Lung (tissue), 12 donors: Measurements from ENCODE around the gene GADD45G. TPM values are rescaled to one million over a fixed set of nuclear protein-coding genes. Genes with fewer than 3 reads are reported as not detected.

ENCODE experiments used
- ATAC-seq: fragments of 200-7000 bp; cut with Tn5 transposase; one replicate; pipeline ENCODE4 v1.9.1; 2020; ENCODE audit warnings: moderate number of reproducible peaks; ENCODE audit not compliant: insufficient read depth, low FRiP score
- DNase-seq, 3 donors: peaks; one replicate each; pipeline ENCODE4 v3.0.0-alpha.2; 2013 to 2017
- H3K27ac ChIP-seq, 2 donors: one replicate each; pipeline ENCODE4 v1.5.1; 2013; ENCODE audit warnings: mild to moderate bottlenecking in 2 of 2, moderate library complexity in 2 of 2, control low read depth in 1 of 2, inconsistent platforms in 1 of 2, low read depth in 1 of 2, low read length in 1 of 2
- H3K27me3 ChIP-seq, 3 donors: one replicate each; pipeline ENCODE4 v1.5.1; 2013; ENCODE audit warnings: low read length in 2 of 3; ENCODE audit not compliant: control insufficient read depth in 3 of 3, insufficient read depth in 3 of 3
- H3K36me3 ChIP-seq, 4 donors: one replicate each; pipeline ENCODE4 v1.5.1; 2013; ENCODE audit warnings: low read length in 4 of 4, mild to moderate bottlenecking in 1 of 4, moderate library complexity in 1 of 4; ENCODE audit not compliant: control insufficient read depth in 4 of 4, insufficient read depth in 4 of 4
- H3K4me1 ChIP-seq, 5 donors: one replicate each; pipeline ENCODE4 v1.5.1; 2013; ENCODE audit warnings: low read length in 5 of 5, mild to moderate bottlenecking in 2 of 5, moderate library complexity in 1 of 5; ENCODE audit not compliant: control insufficient read depth in 5 of 5, insufficient read depth in 5 of 5
- H3K4me3 ChIP-seq: one replicate; pipeline ENCODE4 v1.5.1; 2013; ENCODE audit warnings: mild to moderate bottlenecking, control low read depth, moderate library complexity
- H3K9ac ChIP-seq, 2 donors: one replicate each; pipeline ENCODE4 v1.5.1; 2013; ENCODE audit warnings: low read length in 2 of 2, control low read depth in 1 of 2; ENCODE audit not compliant: insufficient read depth in 1 of 2
- H3K9me3 ChIP-seq, 4 donors: one replicate each; pipeline ENCODE4 v1.5.1; 2013; ENCODE audit warnings: low read length in 3 of 4, mild to moderate bottlenecking in 1 of 4, moderate library complexity in 1 of 4; ENCODE audit not compliant: control insufficient read depth in 4 of 4, insufficient read depth in 3 of 4
- WGBS, 2 donors: extraction: QIAGEN DNeasy Blood & Tissue Kit; methylation state at CpG; one replicate each; pipeline ENCODE4 v1.1.7; 2013; 5-methylcytosine and 5-hydroxymethylcytosine counted together
- polyA plus RNA-seq, 2 donors: library from polyadenylated mRNA; stranded (reverse); fragments of 200-250 nt; gene quantifications; one replicate each; pipeline ENCODE4 v1.2.1, GENCODE V29; 2013
- total RNA-seq, 2 donors: library from RNA; depleted of rRNA in 1 of 2; stranded (reverse); fragments of >200 nt in 1 of 2; gene quantifications; one replicate each; pipeline ENCODE4 v1.2.1, GENCODE V29; 2014 to 2021
- TF ChIP-seq, protein P1 (sequence below): IDR thresholded peaks from 2 replicates; pipeline ENCODE4 v1.5.1; 2012; ENCODE audit warnings: mild to moderate bottlenecking; ENCODE audit errors: control extremely low read depth, extremely low read depth
- donor health status: control.
- donor health status: control.
- donor health status: Bipolar disorder and iron deficiency.
- donor health status: healthy.
- donor health status: DM: yes; HTN: yes; CAD: no.

The GADD45G gene
- total and polyA plus RNA-seq, 4 donors: 9.9 to 70.3 (median 33.5) TPM

DNA sequence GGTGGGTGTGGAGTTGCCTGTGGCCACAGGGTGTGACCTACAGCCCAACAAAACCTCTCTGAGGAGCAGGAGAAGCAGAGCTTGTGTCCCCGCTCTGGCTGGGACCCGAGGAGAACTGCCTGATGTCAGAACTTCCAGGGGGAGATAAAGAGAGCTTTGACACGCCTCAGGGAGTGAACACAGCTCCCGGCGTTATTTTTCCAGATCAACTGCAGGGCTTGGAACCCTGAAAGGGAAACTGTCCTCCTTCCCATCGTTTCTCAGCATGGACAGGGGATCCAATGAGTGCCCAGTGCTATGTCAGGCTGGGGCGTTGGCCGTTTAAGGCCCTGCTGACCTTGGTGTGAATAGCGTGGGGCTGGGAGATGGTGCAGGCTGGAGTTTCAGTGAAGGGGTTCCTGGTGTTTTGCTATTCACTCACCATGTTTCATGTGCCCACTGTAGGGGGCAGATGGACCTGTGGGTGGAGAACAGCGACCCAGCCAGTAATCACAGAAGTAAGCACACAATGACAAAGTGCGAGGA, 22.0 kb downstream of the GADD45G start:
- Histone ChIP-seq H3K27me3 (no peaks in the 10 kb centered on the region), H3K4me1 (peaks cover 0 to 47% (median 5%) of the 10 kb centered on the region in 5 donors), H3K4me3 (no peak overlapping the region), H3K9ac (no peak overlapping the region), H3K27ac (no peak overlapping the region), H3K9me3 (no peaks in the 10 kb centered on the region), H3K36me3 (no peaks in the 10 kb centered on the region)
- no peak for ATAC-seq
- WGBS, 2 donors: 85 to 89% methylated on average over 11 of the region's 11 CpGs
- TF ChIP-seq, protein P1, sequence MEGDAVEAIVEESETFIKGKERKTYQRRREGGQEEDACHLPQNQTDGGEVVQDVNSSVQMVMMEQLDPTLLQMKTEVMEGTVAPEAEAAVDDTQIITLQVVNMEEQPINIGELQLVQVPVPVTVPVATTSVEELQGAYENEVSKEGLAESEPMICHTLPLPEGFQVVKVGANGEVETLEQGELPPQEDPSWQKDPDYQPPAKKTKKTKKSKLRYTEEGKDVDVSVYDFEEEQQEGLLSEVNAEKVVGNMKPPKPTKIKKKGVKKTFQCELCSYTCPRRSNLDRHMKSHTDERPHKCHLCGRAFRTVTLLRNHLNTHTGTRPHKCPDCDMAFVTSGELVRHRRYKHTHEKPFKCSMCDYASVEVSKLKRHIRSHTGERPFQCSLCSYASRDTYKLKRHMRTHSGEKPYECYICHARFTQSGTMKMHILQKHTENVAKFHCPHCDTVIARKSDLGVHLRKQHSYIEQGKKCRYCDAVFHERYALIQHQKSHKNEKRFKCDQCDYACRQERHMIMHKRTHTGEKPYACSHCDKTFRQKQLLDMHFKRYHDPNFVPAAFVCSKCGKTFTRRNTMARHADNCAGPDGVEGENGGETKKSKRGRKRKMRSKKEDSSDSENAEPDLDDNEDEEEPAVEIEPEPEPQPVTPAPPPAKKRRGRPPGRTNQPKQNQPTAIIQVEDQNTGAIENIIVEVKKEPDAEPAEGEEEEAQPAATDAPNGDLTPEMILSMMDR: no peak
- no peak for DNase-seq

DNA sequence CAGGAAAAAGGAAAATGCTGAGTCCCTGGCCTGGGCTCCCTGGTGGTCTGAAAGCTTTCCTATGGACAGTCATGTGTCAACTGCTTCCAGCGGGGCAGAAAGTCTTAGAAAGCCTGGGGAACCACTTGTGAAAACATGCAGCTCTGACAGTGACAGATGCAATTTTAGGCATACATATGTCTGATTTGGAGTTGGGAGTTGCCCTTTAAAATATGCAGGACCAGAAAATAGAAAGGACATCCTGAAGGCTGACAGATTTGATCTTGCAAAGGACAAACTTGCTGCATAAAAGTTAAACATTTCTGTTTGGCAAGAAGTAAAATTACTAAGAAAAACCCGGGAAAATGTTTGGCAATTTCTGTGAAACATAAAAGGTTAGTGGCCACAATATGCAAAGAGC, 23.8 kb downstream of the GADD45G start:
- Histone ChIP-seq H3K27ac (no peak overlapping the region), H3K9me3 (no peaks in the 10 kb centered on the region), H3K4me1 (peaks cover 0 to 53% (median 12%) of the 10 kb centered on the region in 5 donors), H3K9ac (no peak overlapping the region), H3K4me3 (no peak overlapping the region), H3K27me3 (no peaks in the 10 kb centered on the region), H3K36me3 (no peaks in the 10 kb centered on the region)
- WGBS, 2 donors: 34 to 79% methylated on average over 2 of the region's 2 CpGs
- no peak for DNase-seq
- ATAC-seq: no peak
- TF ChIP-seq, protein P1: no peak

DNA sequence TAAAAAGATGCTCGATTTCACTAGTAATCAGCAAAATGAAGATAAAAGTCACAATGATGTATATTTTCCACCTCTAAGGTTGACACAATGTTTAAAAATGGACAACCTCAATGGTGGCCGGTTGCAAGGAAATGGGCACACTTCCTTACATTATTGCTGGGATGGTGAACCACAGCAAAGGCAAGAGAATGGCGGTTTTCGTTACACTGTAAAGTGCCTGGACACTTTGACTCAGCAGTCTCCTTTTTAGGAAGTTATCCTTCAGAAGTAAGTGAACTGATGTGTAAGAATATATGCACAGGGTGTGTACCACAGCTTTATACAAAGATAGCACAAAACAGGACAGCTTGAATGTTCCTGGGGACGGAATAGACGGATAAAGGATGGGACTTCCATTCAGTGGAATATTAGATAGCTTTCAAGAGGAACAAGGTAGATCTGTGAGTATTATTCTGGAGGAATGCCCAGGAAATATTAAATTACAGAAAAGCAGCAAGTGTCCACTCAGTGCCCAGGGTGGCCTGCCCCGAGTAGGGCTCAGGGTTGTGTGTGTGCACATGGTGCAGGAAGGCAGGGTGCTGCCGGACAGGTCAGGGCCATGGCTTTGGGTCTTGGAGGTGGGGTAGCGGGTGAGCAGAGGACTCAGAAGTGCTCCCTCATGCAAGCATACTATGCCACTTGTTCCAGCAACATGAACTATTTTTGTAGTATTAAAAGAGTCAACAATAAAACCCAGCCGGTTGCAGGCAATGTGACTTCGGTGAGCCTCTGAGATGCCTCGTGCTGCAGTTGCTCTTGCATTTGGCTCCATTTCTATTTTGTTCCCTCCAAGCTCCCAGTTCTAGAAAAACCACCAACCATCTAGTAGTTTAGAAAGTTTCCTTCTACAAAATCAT, 24.5 kb downstream of the GADD45G start:
- Histone ChIP-seq H3K4me1 (peaks cover 0 to 50% (median 12%) of the 10 kb centered on the region in 5 donors), H3K36me3 (no peaks in the 10 kb centered on the region), H3K27ac (no peak overlapping the region), H3K4me3 (no peak overlapping the region), H3K9me3 (no peaks in the 10 kb centered on the region), H3K27me3 (no peaks in the 10 kb centered on the region), H3K9ac (no peak overlapping the region)
- TF ChIP-seq, protein P1: no peak
- ATAC-seq: no peak
- WGBS, 2 donors: 77 to 80% methylated on average over 12 of the region's 12 CpGs
- DNase-seq: no peak
